DND-41 (cell line): ENCODE data around the gene DHRSX.

Experiments
- CTCF ChIP-seq: IDR thresholded peaks from 2 replicates; pipeline ENCODE4 v1.5.1; 2012; ENCODE audit warnings: borderline replicate concordance, low read length, moderate library complexity, mild to moderate bottlenecking; ENCODE audit not compliant: poor library complexity, severe bottlenecking; ENCODE audit errors: extremely low read depth
- EZH2 ChIP-seq: IDR thresholded peaks from 3 replicates; pipeline ENCODE4 v1.6.1; 2012; ENCODE audit warnings: borderline replicate concordance, low read depth, mild to moderate bottlenecking, moderate library complexity, low read length, inconsistent platforms; ENCODE audit not compliant: severe bottlenecking

DNA sequence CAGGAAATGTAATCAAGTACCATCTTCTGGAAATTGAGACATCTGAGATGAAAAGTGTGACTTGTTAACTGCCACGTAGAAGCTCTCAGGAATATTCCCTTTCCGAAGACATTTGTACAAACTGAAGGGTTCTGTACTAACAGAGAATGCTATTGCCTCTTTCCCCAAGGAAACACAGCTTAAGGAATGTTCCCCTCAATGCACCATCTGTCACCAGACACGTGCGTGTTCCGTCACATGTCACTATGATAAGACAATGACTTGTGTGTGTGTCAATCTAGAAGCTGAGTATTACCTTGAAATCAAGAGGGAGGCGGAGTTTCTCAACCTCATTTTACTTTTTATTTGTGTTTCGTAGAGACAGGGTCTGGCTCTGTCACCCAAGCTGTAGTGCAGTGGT, 58.1 kb downstream of the DHRSX start:
- TF ChIP-seq CTCF: no peak
- TF ChIP-seq EZH2: no peak
